Measurements from ENCODE around the gene SLC25A36.
A peak's percentile ranks its signal among the peaks of the same experiment; 100 is the strongest.
"Not testable (repeated sequence)": the region's sequence is repeated elsewhere in the genome, so short reads cannot be mapped to it uniquely, and the experiment has no call there.

The SLC25A36 gene

GRCh38 chr3:140939305-140939704, 2.3 kb upstream of the SLC25A36 start:
- H3K9ac ChIP-seq (ENCODE audit: low read length); H3K36me3 ChIP-seq (ENCODE audit: control insufficient read depth, insufficient read depth, low read length); H3K4me3 ChIP-seq (ENCODE audit: low read length); H3K27me3 ChIP-seq (ENCODE audit: control insufficient read depth, insufficient read depth, low read length); H3K27ac ChIP-seq (ENCODE audit: low read depth, low read length): not testable (repeated sequence)
- H3K4me1 ChIP-seq (ENCODE audit: control insufficient read depth, insufficient read depth, low read length), result peaks cover 14% of the 10 kb centered on the region

- Histone ChIP-seq H3K9ac (ENCODE audit: low read length) (no peak overlapping the region), H3K36me3 (ENCODE audit: control insufficient read depth, insufficient read depth, low read length) (no peaks in the 10 kb centered on the region), H3K4me3 (ENCODE audit: low read length) (peak overlapping the region; percentile 90), H3K27me3 (ENCODE audit: control insufficient read depth, insufficient read depth, low read length) (no peaks in the 10 kb centered on the region), H3K27ac (ENCODE audit: low read depth, low read length) (peak overlapping the region; percentile 98), H3K4me1 (ENCODE audit: control insufficient read depth, insufficient read depth, low read length) (peaks cover 18% of the 10 kb centered on the region)
Observed at GRCh38 chr3:140941090-140941433, 574 bp upstream of the SLC25A36 start.

GRCh38 chr3:140942221-140943104, 827 bp downstream of the SLC25A36 start:
- Histone ChIP-seq H3K4me3 (ENCODE audit: low read length) (peak overlapping the region; percentile 90), H3K4me1 (ENCODE audit: control insufficient read depth, insufficient read depth, low read length) (peaks cover 18% of the 10 kb centered on the region), H3K9ac (ENCODE audit: low read length) (peak overlapping the region; percentile 99), H3K27ac (ENCODE audit: low read depth, low read length) (peak overlapping the region; percentile 98), H3K36me3 (ENCODE audit: control insufficient read depth, insufficient read depth, low read length) (no peaks in the 10 kb centered on the region), H3K27me3 (ENCODE audit: control insufficient read depth, insufficient read depth, low read length) (no peaks in the 10 kb centered on the region)

- peaks cover 18% of the 10 kb centered on the region for H3K4me1 ChIP-seq (ENCODE audit: control insufficient read depth, insufficient read depth, low read length)
Observed at GRCh38 chr3:140943781-140944552, 2.3 kb downstream of the SLC25A36 start.

GRCh38 chr3:140948460-140949249, 7.0 kb downstream of the SLC25A36 start:
- peaks cover 10% of the 10 kb centered on the region for H3K4me1 ChIP-seq (ENCODE audit: control insufficient read depth, insufficient read depth, low read length)
- no peak overlapping the region for H3K27ac ChIP-seq (ENCODE audit: low read depth, low read length)
- H3K9ac ChIP-seq (ENCODE audit: low read length), result no peak overlapping the region
- no peak overlapping the region for H3K4me3 ChIP-seq (ENCODE audit: low read length)
- H3K36me3 ChIP-seq (ENCODE audit: control insufficient read depth, insufficient read depth, low read length), result no peaks in the 10 kb centered on the region
- H3K27me3 ChIP-seq (ENCODE audit: control insufficient read depth, insufficient read depth, low read length), result no peaks in the 10 kb centered on the region

More at GRCh38 chr3:140943781-140944552, 2.3 kb downstream of the SLC25A36 start:
- H3K4me3 ChIP-seq (ENCODE audit: low read length), result peak overlapping the region; percentile 90
- no peaks in the 10 kb centered on the region for H3K36me3 ChIP-seq (ENCODE audit: control insufficient read depth, insufficient read depth, low read length)
- no peak overlapping the region for H3K27ac ChIP-seq (ENCODE audit: low read depth, low read length)
- H3K9ac ChIP-seq (ENCODE audit: low read length), result no peak overlapping the region
- no peaks in the 10 kb centered on the region for H3K27me3 ChIP-seq (ENCODE audit: control insufficient read depth, insufficient read depth, low read length)

- no peaks in the 10 kb centered on the region for H3K27me3 ChIP-seq (ENCODE audit: control insufficient read depth, insufficient read depth, low read length)
- H3K4me1 ChIP-seq (ENCODE audit: control insufficient read depth, insufficient read depth, low read length), result no peaks in the 10 kb centered on the region
- no peaks in the 10 kb centered on the region for H3K36me3 ChIP-seq (ENCODE audit: control insufficient read depth, insufficient read depth, low read length)
- H3K9ac ChIP-seq (ENCODE audit: low read length), result no peak overlapping the region
- no peak overlapping the region for H3K27ac ChIP-seq (ENCODE audit: low read depth, low read length)
- H3K4me3 ChIP-seq (ENCODE audit: low read length), result no peak overlapping the region
Observed at GRCh38 chr3:140950144-140950543, 8.5 kb downstream of the SLC25A36 start.

GRCh38 chr3:140950863-140951262, 9.2 kb downstream of the SLC25A36 start:
- Histone ChIP-seq H3K4me1 (ENCODE audit: control insufficient read depth, insufficient read depth, low read length) (no peaks in the 10 kb centered on the region), H3K9ac (ENCODE audit: low read length) (no peak overlapping the region), H3K27ac (ENCODE audit: low read depth, low read length) (no peak overlapping the region)

GRCh38 chr3:140951750-140952149, 10.1 kb downstream of the SLC25A36 start:
- H3K4me3 ChIP-seq (ENCODE audit: low read length); H3K9ac ChIP-seq (ENCODE audit: low read length); H3K27me3 ChIP-seq (ENCODE audit: control insufficient read depth, insufficient read depth, low read length); H3K27ac ChIP-seq (ENCODE audit: low read depth, low read length); H3K4me1 ChIP-seq (ENCODE audit: control insufficient read depth, insufficient read depth, low read length); H3K36me3 ChIP-seq (ENCODE audit: control insufficient read depth, insufficient read depth, low read length): not testable (repeated sequence)

More at GRCh38 chr3:140950863-140951262, 9.2 kb downstream of the SLC25A36 start:
- Histone ChIP-seq H3K4me3 (ENCODE audit: low read length) (no peak overlapping the region), H3K27me3 (ENCODE audit: control insufficient read depth, insufficient read depth, low read length) (no peaks in the 10 kb centered on the region), H3K36me3 (ENCODE audit: control insufficient read depth, insufficient read depth, low read length) (no peaks in the 10 kb centered on the region)

GRCh38 chr3:140953028-140953960, 11.7 kb downstream of the SLC25A36 start:
- H3K4me1 ChIP-seq (ENCODE audit: control insufficient read depth, insufficient read depth, low read length), result no peaks in the 10 kb centered on the region
- H3K27me3 ChIP-seq (ENCODE audit: control insufficient read depth, insufficient read depth, low read length), result no peaks in the 10 kb centered on the region
- H3K27ac ChIP-seq (ENCODE audit: low read depth, low read length), result no peak overlapping the region
- no peaks in the 10 kb centered on the region for H3K36me3 ChIP-seq (ENCODE audit: control insufficient read depth, insufficient read depth, low read length)
- no peak overlapping the region for H3K4me3 ChIP-seq (ENCODE audit: low read length)
- H3K9ac ChIP-seq (ENCODE audit: low read length), result no peak overlapping the region

GRCh38 chr3:140954576-140954975, 12.9 kb downstream of the SLC25A36 start:
- no peak overlapping the region for H3K4me3 ChIP-seq (ENCODE audit: low read length)
- no peaks in the 10 kb centered on the region for H3K4me1 ChIP-seq (ENCODE audit: control insufficient read depth, insufficient read depth, low read length)
- no peaks in the 10 kb centered on the region for H3K27me3 ChIP-seq (ENCODE audit: control insufficient read depth, insufficient read depth, low read length)
- no peak overlapping the region for H3K27ac ChIP-seq (ENCODE audit: low read depth, low read length)
- no peak overlapping the region for H3K9ac ChIP-seq (ENCODE audit: low read length)
- no peaks in the 10 kb centered on the region for H3K36me3 ChIP-seq (ENCODE audit: control insufficient read depth, insufficient read depth, low read length)

- H3K36me3 ChIP-seq (ENCODE audit: control insufficient read depth, insufficient read depth, low read length), result peaks cover 4% of the 10 kb centered on the region
- no peak overlapping the region for H3K27ac ChIP-seq (ENCODE audit: low read depth, low read length)
- H3K9ac ChIP-seq (ENCODE audit: low read length), result no peak overlapping the region
- no peaks in the 10 kb centered on the region for H3K27me3 ChIP-seq (ENCODE audit: control insufficient read depth, insufficient read depth, low read length)
- H3K4me1 ChIP-seq (ENCODE audit: control insufficient read depth, insufficient read depth, low read length), result no peaks in the 10 kb centered on the region
- no peak overlapping the region for H3K4me3 ChIP-seq (ENCODE audit: low read length)
Observed at GRCh38 chr3:140955645-140956044, 14.0 kb downstream of the SLC25A36 start.
